Left cardiac atrium (tissue), 4 donors: Measurements from ENCODE around the gene NBEAL1. TPM values are rescaled to one million over a fixed set of nuclear protein-coding genes. Genes with fewer than 3 reads are reported as not detected.
"Not testable (repeated sequence)": the region's sequence is repeated elsewhere in the genome, so short reads cannot be mapped to it uniquely, and the experiment has no call there.

Source experiments
- ATAC-seq, 2 donors: fragments of 200-7000 bp; cut with Tn5 transposase; one replicate each; pipeline ENCODE4 v1.9.1; 2020; ENCODE audit warnings: mild to moderate bottlenecking in 2 of 2, moderate library complexity in 2 of 2
- DNase-seq: peaks from one replicate; pipeline ENCODE4 v3.0.0-alpha.2; 2020
- intact Hi-C, 2 donors: fragments of 100-400 bp; cut with DNase I; formaldehyde crosslinking; loops; one replicate each; pipeline versions ENCODE4 v1.14.1 to v1.15.1; 2022 to 2023
- total RNA-seq, 2 donors: library from RNA; stranded (reverse); fragmentation: NEBNext Ultra II Directional; extraction: Animal tissue kit (Norgen Biotek cat#: 25700); gene quantifications; one replicate each; pipeline ENCODE4 v1.2.1, GENCODE V29; 2021
- donor health status: DM: no; HTN: yes; CAD: no.
- donor health status: DM: no; HTN: yes; CAD: no; lungs with severe emphysema.
- donor health status: DM: yes; HTN: yes; CAD: no.
- donor health status: Dilated cardiomyopathy.

NBEAL1 gene
- total RNA-seq, 2 donors from 2014 or later: 19.8 to 21.1 TPM

- DNase-seq, intact Hi-C loops, ATAC-seq: not testable (repeated sequence)
These were observed 76.0 kb downstream of the NBEAL1 start for GRCh38 chr2:203090721-203091120.

GRCh38 chr2:203097735-203098134 lies 83.1 kb downstream of the NBEAL1 start:
- DNase-seq (no peak), ATAC-seq (no peak)
- intact Hi-C loops: no loop called here

GRCh38 chr2:203102357-203102756 lies 87.7 kb downstream of the NBEAL1 start:
- ATAC-seq, intact Hi-C loops, DNase-seq: not testable (repeated sequence)

- ATAC-seq (no peak), DNase-seq (no peak)
- intact Hi-C loops: no loop called here
These were observed 89.6 kb downstream of the NBEAL1 start for GRCh38 chr2:203104273-203104672.

- peak; percentile 71 to 79 for ATAC-seq
- no peak for DNase-seq
- intact Hi-C loops: no loop called here
These were observed 91.3 kb downstream of the NBEAL1 start for GRCh38 chr2:203105996-203106395.

- intact Hi-C loops, DNase-seq, ATAC-seq: not testable (repeated sequence)
These were observed 95.8 kb downstream of the NBEAL1 start for GRCh38 chr2:203110496-203110895.

- intact Hi-C loops: no loop called here
- DNase-seq (no peak), ATAC-seq (no peak)
These were observed 97.7 kb downstream of the NBEAL1 start for GRCh38 chr2:203112342-203112741.

- intact Hi-C loops, ATAC-seq, DNase-seq: not testable (repeated sequence)
These were observed 100.6 kb downstream of the NBEAL1 start for GRCh38 chr2:203115201-203115700.

- intact Hi-C loops: no loop called here
- peak in 1 of 2 donors; percentile 27 for ATAC-seq
These were observed 107.8 kb downstream of the NBEAL1 start for GRCh38 chr2:203122317-203122986.

GRCh38 chr2:203126996-203127395 lies 112.3 kb downstream of the NBEAL1 start:
- intact Hi-C loops: no loop called here
- ATAC-seq: no peak

More at GRCh38 chr2:203122317-203122986, 107.8 kb downstream of the NBEAL1 start:
- DNase-seq: no peak

GRCh38 chr2:203135105-203135504 lies 120.4 kb downstream of the NBEAL1 start:
- intact Hi-C loops: no loop called here
- ATAC-seq (no peak), DNase-seq (no peak)

More at GRCh38 chr2:203126996-203127395, 112.3 kb downstream of the NBEAL1 start:
- DNase-seq: no peak

- intact Hi-C loops: no loop called here
- ATAC-seq (no peak), DNase-seq (no peak)
These were observed 128.7 kb downstream of the NBEAL1 start for GRCh38 chr2:203143391-203143790.

- intact Hi-C loops: no loop called here
- no peak for ATAC-seq
- DNase-seq: no peak
These were observed 134.5 kb downstream of the NBEAL1 start for GRCh38 chr2:203149194-203149593.

- ATAC-seq: no peak
- no peak for DNase-seq
- intact Hi-C loops: no loop called here
These were observed 140.7 kb downstream of the NBEAL1 start for GRCh38 chr2:203155406-203155805.

GRCh38 chr2:203162722-203163121 lies 148.0 kb downstream of the NBEAL1 start:
- intact Hi-C loops, ATAC-seq, DNase-seq: not testable (repeated sequence)

GRCh38 chr2:203164311-203164935 lies 149.7 kb downstream of the NBEAL1 start:
- ATAC-seq (no peak), DNase-seq (no peak)
- intact Hi-C loops: no loop called here

- no peak for DNase-seq
- intact Hi-C loops: no loop called here
- ATAC-seq: no peak
These were observed 153.1 kb downstream of the NBEAL1 start for GRCh38 chr2:203167751-203168150.

GRCh38 chr2:203170502-203170901 lies 155.8 kb downstream of the NBEAL1 start:
- intact Hi-C loops: no loop called here
- ATAC-seq: no peak
- no peak for DNase-seq

GRCh38 chr2:203175371-203175770 lies 160.7 kb downstream of the NBEAL1 start:
- no peak for ATAC-seq

GRCh38 chr2:203177361-203177760 lies 162.7 kb downstream of the NBEAL1 start:
- intact Hi-C loops: no loop called here
- DNase-seq: no peak
- ATAC-seq: no peak

More at GRCh38 chr2:203175371-203175770, 160.7 kb downstream of the NBEAL1 start:
- intact Hi-C loops: no loop called here
- no peak for DNase-seq
